Activated CD4-positive, alpha-beta T cell treated with anti-CD3 and anti-CD28 coated beads for 48 hours (primary cell): ENCODE data around the gene CKMT2.

Experiments
- DNase-seq: peaks from one replicate; pipeline ENCODE4 v3.0.0-alpha.2; 2020

CKMT2 gene

GRCh38 chr5:81233080-81233634, at the start of gene CKMT2:
CKMT2 (plus strand) TSS chr5:81233322; CDS start chr5:81251133, 17,811 bp downstream.
- DNase-seq: no peak

- DNase-seq: no peak
These were observed 49.0 kb upstream of the CKMT2 start for GRCh38 chr5:81183811-81184748.

GRCh38 chr5:81184749-81185110, 48.4 kb upstream of the CKMT2 start:
- no peak for DNase-seq

- DNase-seq: no peak
These were observed 45.2 kb upstream of the CKMT2 start for GRCh38 chr5:81187885-81188284.

GRCh38 chr5:81188962-81189361, 44.2 kb upstream of the CKMT2 start:
- no peak for DNase-seq

GRCh38 chr5:81189875-81190498, 43.1 kb upstream of the CKMT2 start:
- no peak for DNase-seq

- DNase-seq: no peak
These were observed 41.3 kb upstream of the CKMT2 start for GRCh38 chr5:81191726-81192372.

- no peak for DNase-seq
These were observed 40.8 kb upstream of the CKMT2 start for GRCh38 chr5:81192373-81192750.

GRCh38 chr5:81194633-81195334, 38.3 kb upstream of the CKMT2 start:
- DNase-seq: peak; percentile 91

- no peak for DNase-seq
These were observed 37.7 kb upstream of the CKMT2 start for GRCh38 chr5:81195335-81195929.

GRCh38 chr5:81202655-81203054, 30.5 kb upstream of the CKMT2 start:
- no peak for DNase-seq

GRCh38 chr5:81203729-81204128, 29.4 kb upstream of the CKMT2 start:
- DNase-seq: no peak

- DNase-seq: no peak
These were observed 28.9 kb upstream of the CKMT2 start for GRCh38 chr5:81204205-81204604.

GRCh38 chr5:81205058-81205457, 28.1 kb upstream of the CKMT2 start:
- DNase-seq: no peak

GRCh38 chr5:81207009-81207408, 26.1 kb upstream of the CKMT2 start:
- no peak for DNase-seq

- DNase-seq: no peak
These were observed 24.2 kb upstream of the CKMT2 start for GRCh38 chr5:81208904-81209303.

- DNase-seq: no peak
These were observed 23.7 kb upstream of the CKMT2 start for GRCh38 chr5:81209386-81209785.

GRCh38 chr5:81209869-81210493, 23.1 kb upstream of the CKMT2 start:
- DNase-seq: peak; percentile 51

- no peak for DNase-seq
These were observed 20.8 kb upstream of the CKMT2 start for GRCh38 chr5:81212211-81212751.

- DNase-seq: no peak
These were observed 20.1 kb upstream of the CKMT2 start for GRCh38 chr5:81213070-81213469.

- no peak for DNase-seq
These were observed 18.3 kb upstream of the CKMT2 start for GRCh38 chr5:81214848-81215247.

- DNase-seq: no peak
These were observed 17.0 kb upstream of the CKMT2 start for GRCh38 chr5:81216152-81216551.
